ENCODE data around the gene SORCS3.

- TF ChIP-seq CTCF (IDR thresholded peaks at IDR 0.05; ENCODE audit: poor library complexity, severe bottlenecking) (no peak), TAF1 (IDR thresholded peaks at IDR 0.05; ENCODE audit: low read depth) (no peak), POLR2AphosphoS5 (IDR thresholded peaks at IDR 0.05) (no peak), EZH2 (IDR thresholded peaks at IDR 0.05; ENCODE audit: borderline replicate concordance, insufficient read depth, low read length, poor library complexity, severe bottlenecking) (no peak), MXI1 (conservative IDR thresholded peaks at IDR 0.05; ENCODE audit: poor library complexity, severe bottlenecking) (no peak), RAD21 (conservative IDR thresholded peaks at IDR 0.05) (no peak), EP300 (conservative IDR thresholded peaks at IDR 0.05; ENCODE audit: poor library complexity, severe bottlenecking) (no peak)
These were observed 24.1 kb downstream of the SORCS3 start for GRCh38 chr10:104665174-104665573.
